H9 (cell line): ENCODE measurements around the gene PDHX. TPM values are rescaled to one million over a fixed set of nuclear protein-coding genes. Genes with fewer than 3 reads are reported as not detected.

Experiments
- DNase-seq: peaks from one replicate; pipeline ENCODE4 v3.0.0-alpha.2; 2017
- H2AFZ ChIP-seq: one replicate; pipeline ENCODE4 v1.6.1; 2013; ENCODE audit warnings: mild to moderate bottlenecking, low read length, control low read depth, moderate library complexity
- H2AK5ac ChIP-seq: 2 replicates; pipeline ENCODE4 v1.6.1; 2013; ENCODE audit warnings: low read length, control low read depth, mixed read lengths; ENCODE audit not compliant: insufficient read length
- H2BK120ac ChIP-seq: one replicate; pipeline ENCODE4 v1.6.1; 2013; ENCODE audit warnings: low read depth, mild to moderate bottlenecking, low read length, control low read depth, inconsistent platforms; ENCODE audit not compliant: poor library complexity, severe bottlenecking
- H2BK12ac ChIP-seq: 2 replicates; pipeline ENCODE4 v1.6.1; 2013; ENCODE audit warnings: low read length, control low read depth, mixed read lengths, low read depth; ENCODE audit not compliant: insufficient read length
- H2BK15ac ChIP-seq: 2 replicates; pipeline ENCODE4 v1.6.1; 2013; ENCODE audit warnings: low read depth, low read length, control low read depth
- H2BK20ac ChIP-seq: one replicate; pipeline ENCODE4 v1.6.1; 2013; ENCODE audit warnings: low read depth, mild to moderate bottlenecking, low read length, control low read depth, inconsistent platforms; ENCODE audit not compliant: poor library complexity, severe bottlenecking
- H2BK5ac ChIP-seq: 2 replicates; pipeline ENCODE4 v1.6.1; 2013; ENCODE audit warnings: low read length, control low read depth, mixed read lengths; ENCODE audit not compliant: insufficient read length
- H3K14ac ChIP-seq: 2 replicates; pipeline ENCODE4 v1.6.1; 2013; ENCODE audit warnings: low read length, control low read depth; ENCODE audit not compliant: insufficient read depth
- H3K18ac ChIP-seq: 2 replicates; pipeline ENCODE4 v1.6.1; 2013; ENCODE audit warnings: low read depth, mild to moderate bottlenecking, mixed read lengths, low read length, control low read depth; ENCODE audit not compliant: insufficient read length
- H3K23ac ChIP-seq: 2 replicates; pipeline ENCODE4 v1.6.1; 2013; ENCODE audit warnings: low read length, control low read depth, mixed read lengths, low read depth; ENCODE audit not compliant: insufficient read length
- H3K23me2 ChIP-seq: 2 replicates; pipeline ENCODE4 v1.6.1; 2013; ENCODE audit warnings: low read depth, mild to moderate bottlenecking, mixed read lengths, low read length, control low read depth; ENCODE audit not compliant: insufficient read length, poor library complexity, severe bottlenecking
- H3K27ac ChIP-seq: 2 replicates; pipeline ENCODE4 v1.5.1; 2013; ENCODE audit warnings: low read length, control low read depth, mixed read lengths, low read depth; ENCODE audit not compliant: insufficient read length
- H3K27me3 ChIP-seq: 2 replicates; pipeline ENCODE4 v1.6.1; 2013; ENCODE audit warnings: low read length, control low read depth, inconsistent platforms; ENCODE audit not compliant: insufficient read depth
- H3K4ac ChIP-seq: 2 replicates; pipeline ENCODE4 v1.6.1; 2013; ENCODE audit warnings: low read depth, mild to moderate bottlenecking, control low read depth, inconsistent platforms, low read length, moderate library complexity
- H3K4me1 ChIP-seq: 2 replicates; pipeline ENCODE4 v1.6.1; 2013; ENCODE audit warnings: low read length, control low read depth, inconsistent platforms; ENCODE audit not compliant: insufficient read depth
- H3K4me2 ChIP-seq: 2 replicates; pipeline ENCODE4 v1.6.1; 2013; ENCODE audit warnings: low read length, control low read depth, mixed read lengths; ENCODE audit not compliant: insufficient read length, insufficient read depth
- H3K56ac ChIP-seq: 2 replicates; pipeline ENCODE4 v1.6.1; 2013; ENCODE audit warnings: low read depth, mild to moderate bottlenecking, mixed read lengths, low read length, control low read depth; ENCODE audit not compliant: insufficient read length
- H3K79me1 ChIP-seq: 2 replicates; pipeline ENCODE4 v1.6.1; 2013; ENCODE audit warnings: low read depth, mild to moderate bottlenecking, moderate library complexity, low read length, control low read depth, inconsistent platforms; ENCODE audit not compliant: insufficient read depth, poor library complexity, severe bottlenecking
- H3K79me2 ChIP-seq: 2 replicates; pipeline ENCODE4 v1.6.1; 2013; ENCODE audit warnings: low read length, control low read depth, inconsistent platforms; ENCODE audit not compliant: insufficient read depth
- H3K9ac ChIP-seq: 2 replicates; pipeline ENCODE4 v1.6.1; 2013; ENCODE audit warnings: low read length, control low read depth, mixed read lengths; ENCODE audit not compliant: insufficient read length; ENCODE audit errors: extremely low read depth
- H3K9me3 ChIP-seq: one replicate; pipeline ENCODE4 v1.6.1; 2013; ENCODE audit warnings: low read depth, low read length, inconsistent platforms; ENCODE audit not compliant: control insufficient read depth
- H3T11ph ChIP-seq: one replicate; pipeline ENCODE4 v1.6.1; 2013; ENCODE audit warnings: mild to moderate bottlenecking, low read length, control low read depth, inconsistent platforms
- H4K20me1 ChIP-seq: one replicate; pipeline ENCODE4 v1.6.1; 2013; ENCODE audit not compliant: control insufficient read depth, insufficient read length, insufficient read depth
- H4K5ac ChIP-seq: 2 replicates; pipeline ENCODE4 v1.6.1; 2013; ENCODE audit warnings: low read depth, mild to moderate bottlenecking, mixed read lengths, low read length, control low read depth; ENCODE audit not compliant: insufficient read length
- H4K8ac ChIP-seq: replicated peaks from 2 replicates; pipeline ENCODE4 v1.6.1; 2013; ENCODE audit warnings: low read length, control low read depth, mixed read lengths, low read depth; ENCODE audit not compliant: insufficient read length
- H4K91ac ChIP-seq: 2 replicates; pipeline ENCODE4 v1.6.1; 2013; ENCODE audit warnings: low read depth, mild to moderate bottlenecking, moderate library complexity, mixed read lengths, low read length, control low read depth; ENCODE audit not compliant: insufficient read length
- H3K27ac Mint-ChIP-seq, 3 experiments: 2 replicates in 2 of 3; 3 replicates in 1 of 3; pipeline ENCODE4 v1.8.0; 2020 to 2021; ENCODE audit warnings: mixed read lengths in 3 of 3, mild to moderate bottlenecking in 1 of 3, moderate library complexity in 1 of 3
- H3K27me3 Mint-ChIP-seq: 2 replicates; pipeline ENCODE4 v1.8.0; 2021; ENCODE audit warnings: low read depth, mild to moderate bottlenecking, moderate library complexity, mixed read lengths
- H3K36me3 Mint-ChIP-seq, 3 experiments: 2 replicates in 2 of 3; 3 replicates in 1 of 3; pipeline ENCODE4 v1.8.0; 2020 to 2021; ENCODE audit warnings: low read depth in 3 of 3, mixed read lengths in 3 of 3; ENCODE audit not compliant: insufficient read depth in 1 of 3
- H3K4me1 Mint-ChIP-seq, 2 experiments: 2 replicates each; pipeline ENCODE4 v1.8.0; 2020; ENCODE audit warnings: mixed read lengths in 2 of 2
- H3K4me3 Mint-ChIP-seq, 2 experiments: 2 replicates in 1 of 2; 3 replicates in 1 of 2; pipeline ENCODE4 v1.8.0; 2020 to 2021; ENCODE audit warnings: mild to moderate bottlenecking in 2 of 2, mixed read lengths in 2 of 2, moderate library complexity in 1 of 2
- H3K9me3 Mint-ChIP-seq, 2 experiments: 2 replicates in 1 of 2; 3 replicates in 1 of 2; pipeline ENCODE4 v1.8.0; 2020; ENCODE audit warnings: mild to moderate bottlenecking in 2 of 2, mixed read lengths in 2 of 2, moderate library complexity in 1 of 2
- WGBS: extraction: QIAGEN DNeasy Blood & Tissue Kit; methylation state at CpG from one replicate; pipeline ENCODE4 v1.1.7; 2013; ENCODE audit warnings: missing lambda C conversion rate, low lambda C conversion rate, mixed read lengths; ENCODE audit not compliant: insufficient read length; ENCODE audit errors: extremely low coverage; 5-methylcytosine and 5-hydroxymethylcytosine counted together
- total RNA-seq: library from RNA; stranded (reverse); gene quantifications from 2 replicates; pipeline ENCODE4 v1.2.1, GENCODE V29; 2021
- TF ChIP-seq, protein P1 (sequence below): fragments of 200-600 bp; sonication (generic); conservative IDR thresholded peaks from 3 replicates; pipeline ENCODE4 v1.8.0; 2021; ENCODE audit warnings: antibody characterized with exemption, mild to moderate bottlenecking

The PDHX gene
- total RNA-seq, 1 experiment from 2014 or later, result 40.1 TPM

DNA sequence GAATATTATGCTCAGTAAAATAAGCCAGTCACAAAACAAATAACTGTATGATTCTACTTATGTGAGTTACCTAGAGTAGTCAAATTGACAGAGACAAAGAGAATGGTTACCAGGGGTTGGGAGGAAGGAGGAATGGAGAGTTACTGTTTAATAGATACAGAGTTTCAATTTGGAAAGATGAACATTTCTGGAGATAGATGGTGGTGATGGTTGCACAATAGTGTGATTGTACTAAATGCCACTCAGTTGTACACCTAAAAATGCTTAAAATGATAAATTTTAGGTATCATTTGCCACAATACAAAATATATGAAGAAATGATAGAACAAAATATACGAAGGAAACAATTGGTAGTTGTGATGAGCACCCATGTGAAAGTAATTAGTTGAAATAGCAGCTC is 43.4 kb downstream of the PDHX start:
- Histone ChIP-seq H3K4me2 (no peak overlapping the region), H2BK120ac (no peak overlapping the region), H4K8ac (no peak overlapping the region), H2AK5ac (no peak overlapping the region), H2BK15ac (no peak overlapping the region), H3K56ac (no peak overlapping the region), H3K4me1 (no peaks in the 10 kb centered on the region), H2AFZ (no peak overlapping the region), H4K91ac (no peak overlapping the region), H3K27me3 (no peaks in the 10 kb centered on the region), H2BK12ac (no peak overlapping the region), H3K9ac (no peak overlapping the region), H2BK20ac (no peak overlapping the region), H3K79me1 (no peaks in the 10 kb centered on the region), H3K79me2 (no peaks in the 10 kb centered on the region), H3T11ph (no peak overlapping the region), H3K23ac (no peak overlapping the region), H3K27ac (no peak overlapping the region), H4K5ac (no peak overlapping the region), H2BK5ac (no peak overlapping the region), H3K4ac (no peak overlapping the region), H3K18ac (no peak overlapping the region), H4K20me1 (no peaks in the 10 kb centered on the region), H3K9me3 (no peaks in the 10 kb centered on the region), H3K23me2 (no peaks in the 10 kb centered on the region), H3K14ac (no peak overlapping the region)
- Mint-ChIP-seq H3K4me3 (no peak overlapping the region), H3K27ac (no peak overlapping the region; a peak in 1 of 7 replicates), H3K9me3 (no peaks in the 10 kb centered on the region), H3K4me1 (peaks cover 3 to 4% of the 10 kb centered on the region in 2 experiments), H3K36me3 (peaks cover 0 to 20% (median 2%) of the 10 kb centered on the region in 3 experiments; a peak in 5 of 7 replicates), H3K27me3 (no peaks in the 10 kb centered on the region)
- WGBS, result no CpG with 5 or more reads among the region's 1 CpG
- TF ChIP-seq, protein P1, sequence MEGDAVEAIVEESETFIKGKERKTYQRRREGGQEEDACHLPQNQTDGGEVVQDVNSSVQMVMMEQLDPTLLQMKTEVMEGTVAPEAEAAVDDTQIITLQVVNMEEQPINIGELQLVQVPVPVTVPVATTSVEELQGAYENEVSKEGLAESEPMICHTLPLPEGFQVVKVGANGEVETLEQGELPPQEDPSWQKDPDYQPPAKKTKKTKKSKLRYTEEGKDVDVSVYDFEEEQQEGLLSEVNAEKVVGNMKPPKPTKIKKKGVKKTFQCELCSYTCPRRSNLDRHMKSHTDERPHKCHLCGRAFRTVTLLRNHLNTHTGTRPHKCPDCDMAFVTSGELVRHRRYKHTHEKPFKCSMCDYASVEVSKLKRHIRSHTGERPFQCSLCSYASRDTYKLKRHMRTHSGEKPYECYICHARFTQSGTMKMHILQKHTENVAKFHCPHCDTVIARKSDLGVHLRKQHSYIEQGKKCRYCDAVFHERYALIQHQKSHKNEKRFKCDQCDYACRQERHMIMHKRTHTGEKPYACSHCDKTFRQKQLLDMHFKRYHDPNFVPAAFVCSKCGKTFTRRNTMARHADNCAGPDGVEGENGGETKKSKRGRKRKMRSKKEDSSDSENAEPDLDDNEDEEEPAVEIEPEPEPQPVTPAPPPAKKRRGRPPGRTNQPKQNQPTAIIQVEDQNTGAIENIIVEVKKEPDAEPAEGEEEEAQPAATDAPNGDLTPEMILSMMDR, result no peak
- DNase-seq, result no peak
